CD4-positive, alpha-beta T cell (primary cell): Measurements from ENCODE around the gene URI1. TPM values are rescaled to one million over a fixed set of nuclear protein-coding genes. Genes with fewer than 3 reads are reported as not detected.

Source experiments
- ATAC-seq: fragments of 200-7000 bp; cut with Tn5 transposase; one replicate; pipeline ENCODE4 v1.10.0; 2022; ENCODE audit warnings: mild to moderate bottlenecking; ENCODE audit not compliant: poor library complexity
- CTCF ChIA-PET: fragments of 350-600 bp; sonication (Branson Sonifier 250); formaldehyde crosslinking; loops from one replicate; lab custom pipeline; 2021; ENCODE audit warnings: antibody characterized with exemption, inconsistent platforms; lab: Charles Lee
- POLR2A ChIA-PET: fragments of 350-600 bp; sonication (Branson Sonifier 250); formaldehyde crosslinking; loops from one replicate; lab custom pipeline; 2021; ENCODE audit warnings: antibody characterized with exemption, inconsistent platforms; lab: Charles Lee
- DNase-seq, 14 experiments: peaks; one replicate each; pipeline ENCODE4 v3.0.0-alpha.2; 2013 to 2020; ENCODE audit warnings: mixed read lengths in 2 of 14
- H3K27ac ChIP-seq, 2 donors: one replicate each; pipeline versions ENCODE4 v1.5.1 to v1.7.0; 2013; ENCODE audit warnings: low read length in 2 of 2, low read depth in 1 of 2, mild to moderate bottlenecking in 1 of 2
- H3K27me3 ChIP-seq, 2 experiments: 1 replicate in 1 of 2; 2 replicates in 1 of 2; pipeline versions ENCODE4 v1.6.1 to v1.7.0; 2013; ENCODE audit warnings: low read length in 2 of 2, control low read depth in 1 of 2, mild to moderate bottlenecking in 1 of 2, moderate library complexity in 1 of 2; ENCODE audit not compliant: insufficient read depth in 2 of 2, control insufficient read depth in 1 of 2
- H3K36me3 ChIP-seq: one replicate; pipeline ENCODE4 v1.6.1; 2013; ENCODE audit warnings: low read length, control low read depth; ENCODE audit not compliant: insufficient read depth
- H3K4me1 ChIP-seq: one replicate; pipeline ENCODE4 v1.6.1; 2013; ENCODE audit warnings: low read length, control low read depth; ENCODE audit not compliant: insufficient read depth
- H3K4me3 ChIP-seq: one replicate; pipeline ENCODE4 v1.5.1; 2013; ENCODE audit warnings: mild to moderate bottlenecking, low read length, moderate library complexity
- H3K9me3 ChIP-seq, 2 experiments: 1 replicate in 1 of 2; 2 replicates in 1 of 2; pipeline versions ENCODE4 v1.6.1 to v1.7.0; 2013; ENCODE audit warnings: low read length in 2 of 2, mild to moderate bottlenecking in 2 of 2, control low read depth in 1 of 2, moderate library complexity in 1 of 2; ENCODE audit not compliant: control insufficient read depth in 1 of 2, insufficient read depth in 1 of 2
- H3K27ac Mint-ChIP-seq: one replicate; pipeline ENCODE4 v1.8.0; 2020; ENCODE audit warnings: mixed read lengths
- H3K27me3 Mint-ChIP-seq: one replicate; pipeline ENCODE4 v1.8.0; 2021; ENCODE audit warnings: mixed read lengths
- H3K36me3 Mint-ChIP-seq: one replicate; pipeline ENCODE4 v1.8.0; 2021; ENCODE audit warnings: low read depth, mixed read lengths
- H3K4me1 Mint-ChIP-seq: one replicate; pipeline ENCODE4 v1.8.0; 2021; ENCODE audit warnings: low read depth, mixed read lengths
- H3K4me3 Mint-ChIP-seq: one replicate; pipeline ENCODE4 v1.8.0; 2020; ENCODE audit warnings: mild to moderate bottlenecking, mixed read lengths
- H3K9me3 Mint-ChIP-seq: one replicate; pipeline ENCODE4 v1.8.0; 2020; ENCODE audit warnings: mixed read lengths
- CTCF ChIP-seq: fragments of 200-600 bp; IDR thresholded peaks from one replicate; pipeline ENCODE4 v1.8.0; 2022; ENCODE audit warnings: antibody characterized with exemption, mild to moderate bottlenecking
- intact Hi-C, 2 experiments: fragments of 100-400 bp; cut with DNase I in 1 of 2; cut with micrococcal nuclease in 1 of 2; formaldehyde crosslinking; loops; one replicate each; pipeline versions ENCODE4 v1.15.1 to v1.9.0; 2023 to 2025; cut with DNase I, micrococcal nuclease
- total RNA-seq, 174 experiments: library from RNA in 2 of 174; stranded (reverse) in 2 of 174; gene quantifications; one replicate each; pipeline ENCODE4 v1.2.3 and lab custom pipeline; 2021 to 2026

URI1 gene
- total RNA-seq, 2 experiments from 2014 or later = 50.9 to 63.6 TPM

- Histone ChIP-seq H3K36me3 (no peaks in the 10 kb centered on the region), H3K27ac (no peak overlapping the region), H3K9me3 (peaks cover 12% of the 10 kb centered on the region in 2 experiments), H3K27me3 (no peaks in the 10 kb centered on the region), H3K4me3 (no peak overlapping the region), H3K4me1 (no peaks in the 10 kb centered on the region)
- POLR2A ChIA-PET = no interaction called here
- ATAC-seq (no peak), DNase-seq (no peak)
- CTCF ChIA-PET = no interaction called here
- Mint-ChIP-seq H3K4me1 (no peaks in the 10 kb centered on the region), H3K9me3 (peaks cover 4% of the 10 kb centered on the region), H3K36me3 (peaks cover 12% of the 10 kb centered on the region), H3K27ac (no peak overlapping the region), H3K27me3 (no peaks in the 10 kb centered on the region), H3K4me3 (no peak overlapping the region)
- intact Hi-C loops = no loop called here
- TF ChIP-seq CTCF = no peak
Observed at GRCh38 chr19:29934257-29934656, 7.8 kb upstream of the URI1 start.

GRCh38 chr19:29934781-29935180 lies 7.3 kb upstream of the URI1 start:
- Histone ChIP-seq H3K27me3 (no peaks in the 10 kb centered on the region), H3K4me3 (no peak overlapping the region), H3K27ac (no peak overlapping the region), H3K9me3 (peaks cover 12% of the 10 kb centered on the region in 2 experiments), H3K36me3 (no peaks in the 10 kb centered on the region), H3K4me1 (no peaks in the 10 kb centered on the region)
- H3K27me3 Mint-ChIP-seq = no peaks in the 10 kb centered on the region
- H3K36me3 Mint-ChIP-seq = peaks cover 12% of the 10 kb centered on the region
- ChIA-PET POLR2A (no interaction called here), CTCF (no interaction called here)
- TF ChIP-seq CTCF = no peak
- H3K4me1 Mint-ChIP-seq = no peaks in the 10 kb centered on the region
- DNase-seq = no peak
- no peak for ATAC-seq
- intact Hi-C loops = no loop called here
- H3K27ac Mint-ChIP-seq = no peak overlapping the region
- peaks cover 4% of the 10 kb centered on the region for H3K9me3 Mint-ChIP-seq
- no peak overlapping the region for H3K4me3 Mint-ChIP-seq

- H3K27ac Mint-ChIP-seq = no peak overlapping the region
- ChIA-PET POLR2A (no interaction called here), CTCF (no interaction called here)
- H3K9me3 ChIP-seq = peaks cover 12% of the 10 kb centered on the region in 2 experiments
- no peak for TF ChIP-seq CTCF
- intact Hi-C loops = no loop called here
- H3K4me1 ChIP-seq = peaks cover 6% of the 10 kb centered on the region
- peaks cover 9% of the 10 kb centered on the region for H3K4me1 Mint-ChIP-seq
- peaks cover 12% of the 10 kb centered on the region for H3K36me3 Mint-ChIP-seq
- H3K4me3 ChIP-seq = no peak overlapping the region
- no peaks in the 10 kb centered on the region for H3K36me3 ChIP-seq
- no peaks in the 10 kb centered on the region for H3K27me3 Mint-ChIP-seq
- peaks cover 4% of the 10 kb centered on the region for H3K9me3 Mint-ChIP-seq
- no peaks in the 10 kb centered on the region for H3K27me3 ChIP-seq
- no peak overlapping the region for H3K4me3 Mint-ChIP-seq
- no peak overlapping the region for H3K27ac ChIP-seq
- DNase-seq (no peak), ATAC-seq (no peak)
Observed at GRCh38 chr19:29936409-29936808, 5.6 kb upstream of the URI1 start.
